Astrocyte (in vitro differentiated cells and primary cell): Measurements from ENCODE around the gene DHDH. TPM values are rescaled to one million over a fixed set of nuclear protein-coding genes. Genes with fewer than 3 reads are reported as not detected.
"Not testable (repeated sequence)": the region's sequence is repeated elsewhere in the genome, so short reads cannot be mapped to it uniquely, and the experiment has no call there.

ENCODE experiments used
- DNase-seq: peaks from one replicate; pipeline ENCODE4 v3.0.0-alpha.2; 2010; ENCODE audit warnings: low read depth
- FAIRE-seq: peaks from 2 replicates; lab custom pipeline; 2011; peaks lifted over from hg19 to GRCh38; lab: Jason Lieb, UNC
- H2AFZ ChIP-seq: 2 replicates; pipeline ENCODE4 v1.6.0; 2012; ENCODE audit warnings: low read depth, low read length, inconsistent platforms
- H3K27ac ChIP-seq: 2 replicates; pipeline ENCODE4 v1.5.1; 2011; ENCODE audit warnings: low read depth, low read length, inconsistent platforms
- H3K27me3 ChIP-seq: 2 replicates; pipeline ENCODE4 v1.6.0; 2011; ENCODE audit warnings: low read length, inconsistent platforms; ENCODE audit not compliant: insufficient read depth
- H3K36me3 ChIP-seq: 2 replicates; pipeline ENCODE4 v1.5.1; 2011; ENCODE audit warnings: low read length, inconsistent platforms; ENCODE audit not compliant: insufficient read depth
- H3K4me1 ChIP-seq: 2 replicates; pipeline ENCODE4 v1.5.1; 2011; ENCODE audit warnings: low read length, inconsistent platforms; ENCODE audit not compliant: insufficient read depth
- H3K4me2 ChIP-seq: 2 replicates; pipeline ENCODE4 v1.6.0; 2012; ENCODE audit warnings: low read length, inconsistent platforms
- H3K4me3 ChIP-seq: 2 replicates; pipeline ENCODE4 v1.5.1; 2011; ENCODE audit warnings: low read depth, mild to moderate bottlenecking, low read length, inconsistent platforms; ENCODE audit not compliant: insufficient read depth
- H3K79me2 ChIP-seq: 2 replicates; pipeline ENCODE4 v1.6.0; 2012; ENCODE audit warnings: mild to moderate bottlenecking, low read length, inconsistent platforms; ENCODE audit not compliant: insufficient read depth
- H3K9ac ChIP-seq: 2 replicates; pipeline ENCODE4 v1.6.0; 2012; ENCODE audit warnings: mild to moderate bottlenecking, low read length, inconsistent platforms
- H3K9me3 ChIP-seq: 2 replicates; pipeline ENCODE4 v1.5.1; 2012; ENCODE audit warnings: low read depth, mild to moderate bottlenecking, low read length, inconsistent platforms; ENCODE audit not compliant: insufficient read depth
- H4K20me1 ChIP-seq: 2 replicates; pipeline ENCODE4 v1.6.0; 2012; ENCODE audit warnings: low read length, inconsistent platforms; ENCODE audit not compliant: insufficient read depth
- H3K27ac Mint-ChIP-seq: one replicate; pipeline ENCODE4 v1.8.0; 2021; ENCODE audit warnings: mild to moderate bottlenecking, mixed read lengths; ENCODE audit not compliant: unreplicated experiment
- H3K27me3 Mint-ChIP-seq: one replicate; pipeline ENCODE4 v1.8.0; 2021; ENCODE audit warnings: low read depth, mixed read lengths; ENCODE audit not compliant: unreplicated experiment
- H3K36me3 Mint-ChIP-seq: one replicate; pipeline ENCODE4 v1.8.0; 2021; ENCODE audit warnings: low read depth, mixed read lengths; ENCODE audit not compliant: unreplicated experiment
- H3K4me1 Mint-ChIP-seq: one replicate; pipeline ENCODE4 v1.8.0; 2021; ENCODE audit warnings: low read depth, mixed read lengths; ENCODE audit not compliant: unreplicated experiment
- H3K4me3 Mint-ChIP-seq: one replicate; pipeline ENCODE4 v1.8.0; 2021; ENCODE audit warnings: mild to moderate bottlenecking, moderate library complexity, mixed read lengths; ENCODE audit not compliant: unreplicated experiment
- H3K9me3 Mint-ChIP-seq: one replicate; pipeline ENCODE4 v1.8.0; 2021; ENCODE audit warnings: mild to moderate bottlenecking, mixed read lengths; ENCODE audit not compliant: unreplicated experiment
- CTCF ChIP-seq: IDR thresholded peaks from 2 replicates; pipeline ENCODE4 v1.5.1; 2011; ENCODE audit warnings: low read depth, mild to moderate bottlenecking, inconsistent platforms, low read length, moderate library complexity; ENCODE audit not compliant: insufficient read depth
- EZH2 ChIP-seq: IDR thresholded peaks from 2 replicates; pipeline ENCODE4 v1.6.1; 2012; ENCODE audit warnings: mild to moderate bottlenecking, low read length, inconsistent platforms; ENCODE audit not compliant: insufficient read depth
- total RNA-seq: library from RNA; stranded (reverse); gene quantifications from 2 replicates; pipeline ENCODE4 v1.2.1, GENCODE V29; 2021

DHDH gene
- total RNA-seq, 1 donor from 2014 or later = 0.45 TPM

GRCh38 chr19:48900477-48901406, 32.8 kb upstream of the DHDH start:
- Mint-ChIP-seq H3K27ac (peak overlapping the region; percentile 65), H3K4me1 (peaks cover 6% of the 10 kb centered on the region), H3K36me3 (peaks cover 12% of the 10 kb centered on the region), H3K27me3 (no peaks in the 10 kb centered on the region), H3K9me3 (no peaks in the 10 kb centered on the region), H3K4me3 (peak overlapping the region; percentile 97)
- TF ChIP-seq CTCF (no peak), EZH2 (no peak)
- Histone ChIP-seq H2AFZ (peak overlapping the region; percentile 83), H3K27me3 (no peaks in the 10 kb centered on the region), H3K27ac (peak overlapping the region; percentile 73), H3K9ac (peak overlapping the region; percentile 90), H4K20me1 (peaks cover 13% of the 10 kb centered on the region), H3K4me3 (peak overlapping the region; percentile 87), H3K4me2 (peak overlapping the region; percentile 98), H3K36me3 (peaks cover 6% of the 10 kb centered on the region), H3K79me2 (peaks cover 27% of the 10 kb centered on the region), H3K9me3 (no peaks in the 10 kb centered on the region), H3K4me1 (peaks cover 11% of the 10 kb centered on the region)
- FAIRE-seq = no peak
- DNase-seq = peak; percentile 17

DNA sequence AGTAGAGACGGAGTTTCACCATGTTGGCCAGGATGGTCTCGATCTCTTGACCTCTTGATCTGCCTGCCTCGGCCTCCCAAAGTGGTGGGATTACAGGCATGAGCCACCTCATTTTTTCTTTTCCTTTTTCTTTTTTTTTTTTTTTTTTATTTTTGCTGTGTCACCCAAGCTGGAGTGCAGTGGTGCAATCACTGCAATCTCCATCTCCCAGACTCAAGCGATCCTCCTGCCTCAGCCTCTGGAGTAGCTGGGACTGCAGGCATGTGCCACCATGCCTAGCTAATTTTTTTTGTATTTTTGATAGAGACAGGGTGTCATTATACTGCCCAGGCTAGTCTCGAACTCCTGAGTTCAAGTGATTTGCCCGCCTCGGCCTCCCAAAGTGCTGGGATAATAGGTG, 31.2 kb upstream of the DHDH start:
- H3K9me3 ChIP-seq, H3K9ac ChIP-seq, H3K36me3 ChIP-seq, H3K27ac ChIP-seq, H3K4me3 ChIP-seq, H3K27ac Mint-ChIP-seq, H3K27me3 ChIP-seq, H3K4me2 ChIP-seq, DNase-seq, H3K4me1 Mint-ChIP-seq, H2AFZ ChIP-seq, FAIRE-seq, H3K27me3 Mint-ChIP-seq, H3K9me3 Mint-ChIP-seq: not testable (repeated sequence)
- H3K4me1 ChIP-seq = peaks cover 11% of the 10 kb centered on the region
- peaks cover 27% of the 10 kb centered on the region for H3K79me2 ChIP-seq
- H3K4me3 Mint-ChIP-seq = peak overlapping the region; percentile 45
- peaks cover 16% of the 10 kb centered on the region for H3K36me3 Mint-ChIP-seq
- H4K20me1 ChIP-seq = peaks cover 13% of the 10 kb centered on the region

- not testable (repeated sequence) for H2AFZ ChIP-seq, H3K4me2 ChIP-seq, H3K4me3 Mint-ChIP-seq, FAIRE-seq, H3K27ac ChIP-seq, H3K27me3 ChIP-seq, H3K4me3 ChIP-seq, H3K9ac ChIP-seq, H3K27ac Mint-ChIP-seq, H3K27me3 Mint-ChIP-seq, H3K36me3 ChIP-seq, H3K9me3 ChIP-seq, H3K9me3 Mint-ChIP-seq, DNase-seq, H3K4me1 Mint-ChIP-seq
- Histone ChIP-seq H3K79me2 (peaks cover 27% of the 10 kb centered on the region), H3K4me1 (peaks cover 11% of the 10 kb centered on the region), H4K20me1 (peaks cover 13% of the 10 kb centered on the region)
- peaks cover 19% of the 10 kb centered on the region for H3K36me3 Mint-ChIP-seq
These were observed 29.7 kb upstream of the DHDH start for GRCh38 chr19:48903788-48904187.
